IMR-90 (cell line): ENCODE data around the gene CCDC51.

ENCODE experiments used
- BHLHE40 ChIP-seq: fragments of 150-350 bp; IDR thresholded peaks from 2 replicates; pipeline ENCODE4 v1.6.1; 2016; ENCODE audit warnings: mild to moderate bottlenecking, low read depth, low read length
- CEBPB ChIP-seq: IDR thresholded peaks from 2 replicates; pipeline ENCODE4 v1.6.1; 2012; ENCODE audit warnings: low read depth, low read length, improper control_type of control experiment
- CTCF ChIP-seq: conservative IDR thresholded peaks from 2 replicates; pipeline ENCODE4 v1.5.1; 2012; ENCODE audit warnings: mild to moderate bottlenecking, low read depth, low read length, improper control_type of control experiment
- FOS ChIP-seq: fragments of 150-350 bp; IDR thresholded peaks from 2 replicates; pipeline ENCODE4 v1.6.1; 2016; ENCODE audit warnings: low read depth, low read length
- MAFK ChIP-seq: IDR thresholded peaks from 2 replicates; pipeline ENCODE4 v1.6.1; 2012; ENCODE audit warnings: low read depth, low read length, improper control_type of control experiment
- MAZ ChIP-seq: IDR thresholded peaks from 2 replicates; pipeline ENCODE4 v1.6.1; 2012; ENCODE audit warnings: low read depth, mild to moderate bottlenecking, low read length, improper control_type of control experiment, moderate library complexity, borderline replicate concordance
- MXI1 ChIP-seq: IDR thresholded peaks from 2 replicates; pipeline ENCODE4 v1.6.1; 2012; ENCODE audit warnings: low read depth, mild to moderate bottlenecking, low read length, moderate library complexity, borderline replicate concordance
- POLR2A ChIP-seq: IDR thresholded peaks from 2 replicates; pipeline ENCODE4 v1.6.1; 2012; ENCODE audit warnings: mild to moderate bottlenecking, low read depth, low read length
- RAD21 ChIP-seq: IDR thresholded peaks from 2 replicates; pipeline ENCODE4 v1.6.1; 2012; ENCODE audit warnings: low read length, improper control_type of control experiment
- RCOR1 ChIP-seq: IDR thresholded peaks from 2 replicates; pipeline ENCODE4 v1.6.1; 2012; ENCODE audit warnings: mild to moderate bottlenecking, low read length, improper control_type of control experiment; ENCODE audit not compliant: insufficient replicate concordance
- RFX5 ChIP-seq: IDR thresholded peaks from 2 replicates; pipeline ENCODE4 v1.8.0; 2012; ENCODE audit warnings: low read depth, mild to moderate bottlenecking, low read length, moderate library complexity
- SMC3 ChIP-seq: fragments of 150-350 bp; IDR thresholded peaks from 2 replicates; pipeline ENCODE4 v1.6.1; 2016; ENCODE audit warnings: low read depth, mild to moderate bottlenecking, antibody characterized with exemption, low read length, moderate library complexity
- TF ChIP-seq, protein P1 (sequence below): fragments of 150-350 bp; IDR thresholded peaks from 2 replicates; pipeline ENCODE4 v1.6.1; 2016; ENCODE audit warnings: low read depth, mild to moderate bottlenecking, low read length, moderate library complexity, borderline replicate concordance
- TF ChIP-seq, protein P2 (sequence below): fragments of 150-350 bp; IDR thresholded peaks from 2 replicates; pipeline ENCODE4 v1.6.1; 2017; ENCODE audit warnings: mild to moderate bottlenecking, antibody characterized with exemption, low read length, low read depth

DNA sequence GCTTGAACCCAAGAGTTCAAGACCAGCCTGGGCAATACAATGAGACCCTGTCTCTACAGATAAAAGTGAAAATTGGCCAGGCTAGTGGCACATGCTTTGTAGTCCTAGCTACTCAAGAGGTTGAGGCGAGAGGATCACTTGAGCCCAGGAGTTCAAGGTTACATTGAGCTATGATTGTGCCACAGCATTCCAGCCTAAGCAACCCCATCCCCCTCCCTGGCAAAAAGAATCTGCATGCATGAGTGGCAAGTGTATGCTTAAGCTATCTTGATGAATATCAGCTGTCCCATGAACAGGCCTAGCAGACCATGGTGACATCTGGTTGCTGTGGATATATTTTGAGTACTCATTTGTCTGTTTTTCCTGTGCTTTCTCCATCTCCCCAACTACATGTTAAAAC is 11.4 kb upstream of the CCDC51 start:
- TF ChIP-seq CTCF (no peak), MAZ (no peak), CEBPB (no peak), SMC3 (no peak), POLR2A (no peak), MAFK (no peak), FOS (no peak), BHLHE40 (no peak), RAD21 (no peak), MXI1 (no peak), RFX5 (no peak), RCOR1 (no peak)
- TF ChIP-seq, protein P1, sequence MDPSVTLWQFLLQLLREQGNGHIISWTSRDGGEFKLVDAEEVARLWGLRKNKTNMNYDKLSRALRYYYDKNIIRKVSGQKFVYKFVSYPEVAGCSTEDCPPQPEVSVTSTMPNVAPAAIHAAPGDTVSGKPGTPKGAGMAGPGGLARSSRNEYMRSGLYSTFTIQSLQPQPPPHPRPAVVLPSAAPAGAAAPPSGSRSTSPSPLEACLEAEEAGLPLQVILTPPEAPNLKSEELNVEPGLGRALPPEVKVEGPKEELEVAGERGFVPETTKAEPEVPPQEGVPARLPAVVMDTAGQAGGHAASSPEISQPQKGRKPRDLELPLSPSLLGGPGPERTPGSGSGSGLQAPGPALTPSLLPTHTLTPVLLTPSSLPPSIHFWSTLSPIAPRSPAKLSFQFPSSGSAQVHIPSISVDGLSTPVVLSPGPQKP: no peak
- TF ChIP-seq, protein P2, sequence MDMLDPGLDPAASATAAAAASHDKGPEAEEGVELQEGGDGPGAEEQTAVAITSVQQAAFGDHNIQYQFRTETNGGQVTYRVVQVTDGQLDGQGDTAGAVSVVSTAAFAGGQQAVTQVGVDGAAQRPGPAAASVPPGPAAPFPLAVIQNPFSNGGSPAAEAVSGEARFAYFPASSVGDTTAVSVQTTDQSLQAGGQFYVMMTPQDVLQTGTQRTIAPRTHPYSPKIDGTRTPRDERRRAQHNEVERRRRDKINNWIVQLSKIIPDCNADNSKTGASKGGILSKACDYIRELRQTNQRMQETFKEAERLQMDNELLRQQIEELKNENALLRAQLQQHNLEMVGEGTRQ: no peak
